ENCODE results near the gene CIC.

- TF ChIP-seq, protein P1, sequence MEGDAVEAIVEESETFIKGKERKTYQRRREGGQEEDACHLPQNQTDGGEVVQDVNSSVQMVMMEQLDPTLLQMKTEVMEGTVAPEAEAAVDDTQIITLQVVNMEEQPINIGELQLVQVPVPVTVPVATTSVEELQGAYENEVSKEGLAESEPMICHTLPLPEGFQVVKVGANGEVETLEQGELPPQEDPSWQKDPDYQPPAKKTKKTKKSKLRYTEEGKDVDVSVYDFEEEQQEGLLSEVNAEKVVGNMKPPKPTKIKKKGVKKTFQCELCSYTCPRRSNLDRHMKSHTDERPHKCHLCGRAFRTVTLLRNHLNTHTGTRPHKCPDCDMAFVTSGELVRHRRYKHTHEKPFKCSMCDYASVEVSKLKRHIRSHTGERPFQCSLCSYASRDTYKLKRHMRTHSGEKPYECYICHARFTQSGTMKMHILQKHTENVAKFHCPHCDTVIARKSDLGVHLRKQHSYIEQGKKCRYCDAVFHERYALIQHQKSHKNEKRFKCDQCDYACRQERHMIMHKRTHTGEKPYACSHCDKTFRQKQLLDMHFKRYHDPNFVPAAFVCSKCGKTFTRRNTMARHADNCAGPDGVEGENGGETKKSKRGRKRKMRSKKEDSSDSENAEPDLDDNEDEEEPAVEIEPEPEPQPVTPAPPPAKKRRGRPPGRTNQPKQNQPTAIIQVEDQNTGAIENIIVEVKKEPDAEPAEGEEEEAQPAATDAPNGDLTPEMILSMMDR (IDR thresholded peaks at IDR 0.05) = no peak
- no peak for TF ChIP-seq POLR2A (IDR thresholded peaks at IDR 0.05)
- TF ChIP-seq EP300 (IDR thresholded peaks at IDR 0.05) = no peak
Observed at GRCh38 chr19:42288387-42288786, 19.3 kb downstream of the CIC start.

Data from tibial nerve (tissue), 4 donors.